Neural cell (in vitro differentiated cells): ENCODE measurements around the gene VPS33B. TPM values are rescaled to one million over a fixed set of nuclear protein-coding genes. Genes with fewer than 3 reads are reported as not detected.

Source experiments
- polyA plus RNA-seq: library from polyadenylated mRNA; depleted of rRNA; stranded (reverse); fragments of >200 nt; gene quantifications from 2 replicates; pipeline ENCODE4 v1.2.3, GENCODE V29; 2014
- small RNA-seq, 3 experiments: library from RNA; depleted of rRNA; stranded (forward); fragments of <200 nt; gene quantifications; one replicate each; pipeline ENCODE3, GENCODE V24; 2012

The VPS33B gene
- polyA plus RNA-seq, 1 donor from 2014 or later: 54.9 TPM

Small RNA genes within 50 kb of the gene (small RNA-seq; reads per million reads assigned to genes)
- gene RF00019: 0 to 1.2 (median 0) reads per million in 3 experiments

Other genes starting within 250 kb of the VPS33B start
- 2.9 and 4.3 TPM in 2 replicates for gene FURIN, start 154.0 kb downstream of the VPS33B start, polyA plus RNA-seq
- not detected in 2 replicates for gene FES, start 138.1 kb downstream of the VPS33B start, polyA plus RNA-seq
- gene MAN2A2, start 119.3 kb downstream of the VPS33B start, polyA plus RNA-seq: 59.8 and 102 TPM in 2 replicates
- 20.1 and 34.6 TPM in 2 replicates for gene HDDC3, start 90.0 kb downstream of the VPS33B start, polyA plus RNA-seq
- 41.3 and 51.4 TPM in 2 replicates for gene UNC45A, start 87.3 kb downstream of the VPS33B start, polyA plus RNA-seq
- gene RCCD1, start 67.7 kb downstream of the VPS33B start, polyA plus RNA-seq: 4.5 and 8.2 TPM in 2 replicates
- gene PRC1, start 28.1 kb downstream of the VPS33B start, polyA plus RNA-seq: 17.8 and 18.2 TPM in 2 replicates
- 0.38 and 0.68 TPM in 2 replicates for gene SV2B, start 77.7 kb upstream of the VPS33B start, polyA plus RNA-seq